Endometrium (tissue), 2 donors: ENCODE measurements around the gene TOM1.

Experiments
- FAIRE-seq: peaks from 2 replicates; lab custom pipeline; 2012; peaks lifted over from hg19 to GRCh38; lab: Jason Lieb, UNC
- donor health status: control.
- donor health status: control.

The TOM1 gene

DNA sequence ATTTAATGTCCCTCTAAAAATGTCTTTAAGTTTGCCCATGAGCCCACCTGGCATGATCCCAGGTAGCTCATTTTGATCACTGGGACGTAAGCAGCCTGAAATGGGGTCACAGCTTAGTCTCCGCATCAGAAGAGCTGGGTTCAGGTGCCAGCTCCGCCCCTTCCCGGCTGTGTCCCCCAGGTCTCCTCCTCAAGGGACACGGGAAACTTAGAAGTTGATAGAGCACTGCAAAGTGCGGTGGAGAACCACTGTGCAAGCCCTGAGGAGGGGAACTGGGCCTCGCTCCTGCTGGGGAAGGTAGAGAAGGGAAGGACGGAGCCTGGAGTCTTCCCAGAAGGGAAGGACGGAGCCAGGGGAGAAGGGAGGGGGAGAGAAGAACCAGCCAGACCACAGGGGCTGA, 7.7 kb downstream of the TOM1 start:
- FAIRE-seq: no peak

DNA sequence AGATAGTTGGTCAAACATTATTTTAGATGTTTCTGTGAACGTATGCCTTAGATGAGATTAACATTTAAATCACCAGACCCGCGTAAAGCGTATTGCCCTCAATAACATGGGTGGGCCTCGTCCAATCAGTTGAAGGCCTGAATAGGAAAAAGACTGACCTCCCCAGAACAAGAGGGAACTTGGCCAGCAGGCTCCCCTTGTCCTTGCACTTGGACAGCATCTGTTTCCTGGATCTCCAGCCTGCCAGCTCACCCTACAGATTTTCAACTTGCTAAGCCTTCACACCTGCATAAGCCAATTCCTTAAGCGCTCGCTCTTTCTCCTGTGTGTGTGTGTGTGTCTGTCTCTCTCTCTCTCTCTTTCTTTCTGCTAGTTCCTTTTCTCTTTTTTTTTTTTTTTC, 8.2 kb downstream of the TOM1 start:
- FAIRE-seq: no peak

DNA sequence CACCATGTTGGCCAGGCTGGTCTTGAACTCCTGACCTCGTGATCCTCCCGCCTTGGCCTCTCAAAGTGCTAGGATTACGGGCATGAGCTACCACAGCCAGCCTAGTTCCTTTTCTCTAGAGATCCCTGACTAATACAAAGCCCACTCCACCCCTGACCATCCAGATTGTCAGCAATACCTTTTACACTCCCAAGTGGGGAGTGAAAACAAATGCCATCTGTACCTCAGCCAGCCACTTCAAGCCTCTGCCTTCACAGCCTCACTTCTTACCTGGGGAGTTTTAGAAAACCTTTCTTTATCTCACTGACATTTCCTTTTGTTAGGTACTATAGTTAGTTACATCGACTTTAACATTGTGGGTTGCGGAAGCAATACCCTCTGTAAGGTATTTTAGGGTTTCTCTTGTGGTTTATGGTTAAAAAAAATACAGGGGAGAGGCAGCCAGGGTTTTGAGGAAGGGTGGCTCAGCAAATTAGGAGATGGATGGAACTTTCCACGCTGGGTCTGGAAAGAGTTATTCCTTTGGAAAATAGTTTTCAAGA, 8.9 kb downstream of the TOM1 start:
- FAIRE-seq: no peak

DNA sequence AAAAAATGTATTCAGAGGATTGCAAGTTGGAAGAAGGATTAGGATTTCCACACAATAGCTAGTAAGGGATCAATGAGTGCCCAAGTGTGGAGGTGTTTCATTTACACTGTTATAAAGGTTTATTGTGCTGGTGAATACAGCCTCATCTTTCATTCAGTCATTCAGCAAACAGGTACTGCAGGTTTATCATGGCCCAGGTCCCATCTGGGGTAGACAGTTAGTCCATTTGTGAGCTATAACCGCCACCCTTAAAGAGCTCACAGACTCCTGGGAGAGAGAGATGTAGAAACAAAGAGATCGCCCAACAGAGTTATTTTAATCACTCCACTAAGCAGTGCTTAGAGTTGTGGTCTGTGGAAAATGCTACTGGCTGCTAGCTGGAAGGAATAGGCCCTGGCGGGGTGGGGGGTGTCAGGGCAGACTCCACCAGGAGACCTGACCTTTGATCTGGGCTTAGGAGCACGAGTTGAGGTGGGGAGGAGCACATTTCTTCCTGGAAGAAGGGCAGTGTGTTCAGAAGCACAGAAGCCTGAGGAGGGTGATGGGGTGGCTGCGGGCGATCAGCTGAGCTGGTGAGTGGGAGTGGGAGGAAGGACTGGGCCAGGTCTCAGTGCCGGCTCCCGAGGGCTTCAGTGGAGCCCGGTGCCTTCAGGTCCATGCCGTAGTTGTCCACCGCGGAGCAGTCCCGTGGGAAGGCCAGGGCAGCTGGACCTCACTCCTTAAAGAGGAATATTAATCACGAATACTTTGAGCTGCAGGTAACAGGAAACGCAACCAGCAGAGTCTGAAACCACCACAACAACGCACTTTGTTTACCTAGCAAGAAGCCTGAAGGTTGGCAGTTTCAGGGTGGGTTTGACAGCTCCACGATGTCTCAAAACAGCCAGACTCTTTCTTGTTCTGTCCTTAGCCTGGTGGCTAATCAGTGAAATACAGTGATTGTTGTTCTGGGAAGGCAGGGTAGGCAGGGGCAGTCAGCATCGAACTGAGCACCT, 11.2 kb downstream of the TOM1 start:
- FAIRE-seq: no peak

DNA sequence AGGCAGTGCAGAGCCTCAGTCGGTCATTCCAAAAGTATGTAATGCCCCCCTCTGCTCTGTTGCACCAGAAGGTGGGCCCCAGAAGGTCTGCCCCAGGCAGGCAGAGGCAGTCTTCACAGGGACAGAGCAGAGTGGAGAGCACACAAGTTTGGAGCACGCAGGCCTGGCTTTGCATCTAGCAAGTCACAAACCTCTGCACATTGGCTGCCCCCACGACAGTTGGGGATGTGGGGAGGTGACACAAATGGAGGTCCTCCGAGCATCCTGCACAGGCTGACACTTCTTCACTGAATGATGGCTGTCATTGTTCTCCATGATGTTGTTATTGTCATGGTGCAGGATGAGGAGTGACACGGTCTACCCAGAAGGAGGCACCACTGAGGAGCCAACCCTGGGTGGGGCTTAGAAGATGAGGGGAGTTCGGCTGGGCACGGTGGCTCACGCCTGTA, 11.9 kb downstream of the TOM1 start:
- FAIRE-seq: no peak

DNA sequence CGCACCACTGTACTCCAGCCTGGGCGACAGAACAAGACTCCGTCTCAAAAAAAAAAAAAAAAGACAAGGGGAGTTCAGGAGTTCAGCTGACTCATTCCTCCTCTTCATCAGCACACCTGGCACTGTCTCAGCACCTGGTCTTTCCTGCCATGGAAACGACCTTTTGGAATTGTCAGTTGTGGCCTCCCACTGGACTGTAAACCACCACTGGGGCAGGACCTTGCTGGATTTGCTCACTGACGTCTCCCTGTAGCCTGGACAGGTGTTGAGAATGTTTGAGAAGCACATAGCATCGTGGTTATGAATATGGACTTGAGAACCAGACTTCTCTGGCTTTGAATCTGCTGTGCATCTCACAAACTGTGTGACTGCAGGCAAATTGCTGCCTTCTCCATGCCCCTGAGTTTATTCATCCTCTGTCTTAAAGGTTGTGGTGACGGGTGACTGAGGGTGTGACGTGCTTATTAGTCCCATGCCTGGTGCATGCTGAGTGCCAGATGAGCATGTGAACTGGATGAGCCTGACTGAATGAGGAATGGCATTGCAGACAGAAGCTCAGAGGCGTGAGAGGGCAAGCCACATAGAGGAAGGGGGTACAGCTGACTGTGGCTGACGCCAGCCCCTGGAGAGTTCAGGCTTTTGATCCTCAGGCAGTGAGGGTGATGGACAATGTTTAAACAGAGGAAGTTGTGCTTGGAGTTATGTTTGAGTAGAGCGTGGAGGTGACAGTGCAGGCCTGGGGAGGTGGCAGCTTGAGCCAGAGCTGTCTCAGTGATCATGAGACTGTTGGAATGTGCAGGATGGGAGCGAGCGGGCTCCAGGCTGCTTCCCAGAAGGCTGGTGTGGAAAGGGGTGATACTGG, 12.7 kb downstream of the TOM1 start:
- FAIRE-seq: no peak

DNA sequence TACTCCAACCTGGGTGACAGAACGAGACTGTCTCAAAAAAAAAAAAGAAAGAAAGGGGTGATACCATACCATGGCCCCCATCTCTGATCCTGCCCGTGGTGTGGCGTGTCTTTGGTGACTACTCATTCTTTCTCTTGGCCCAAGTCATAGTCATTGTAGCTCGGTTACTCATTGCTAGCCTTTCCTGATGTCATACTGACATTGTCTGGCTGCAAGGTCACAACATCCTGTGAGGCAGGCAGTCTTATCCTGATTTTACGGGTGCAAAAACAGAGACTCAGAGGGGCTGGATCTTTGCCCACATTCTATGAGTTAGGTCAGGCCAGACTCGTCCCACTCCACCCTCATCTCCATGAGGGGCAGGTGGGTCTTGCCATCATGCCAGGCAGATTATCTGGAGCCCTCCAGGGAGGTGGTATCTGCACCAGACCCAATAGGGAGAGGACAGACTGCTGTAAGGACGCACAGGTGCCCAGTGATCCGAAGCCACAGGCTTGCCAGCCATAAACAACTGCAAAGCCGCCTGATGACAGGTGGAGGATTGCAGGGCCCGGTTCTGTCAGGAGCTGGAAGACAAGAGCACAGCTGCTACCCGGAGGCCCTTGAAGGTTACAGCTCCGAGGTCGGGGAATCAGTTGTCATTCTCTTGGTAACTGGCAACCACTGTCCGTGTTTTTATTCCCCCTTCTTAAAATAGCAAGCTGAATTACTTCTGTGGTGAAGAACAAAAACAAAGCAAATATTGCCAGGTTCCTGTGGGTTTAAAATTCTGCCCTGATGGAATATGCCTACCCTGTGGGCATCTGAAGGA, 13.8 kb downstream of the TOM1 start:
- FAIRE-seq: no peak

DNA sequence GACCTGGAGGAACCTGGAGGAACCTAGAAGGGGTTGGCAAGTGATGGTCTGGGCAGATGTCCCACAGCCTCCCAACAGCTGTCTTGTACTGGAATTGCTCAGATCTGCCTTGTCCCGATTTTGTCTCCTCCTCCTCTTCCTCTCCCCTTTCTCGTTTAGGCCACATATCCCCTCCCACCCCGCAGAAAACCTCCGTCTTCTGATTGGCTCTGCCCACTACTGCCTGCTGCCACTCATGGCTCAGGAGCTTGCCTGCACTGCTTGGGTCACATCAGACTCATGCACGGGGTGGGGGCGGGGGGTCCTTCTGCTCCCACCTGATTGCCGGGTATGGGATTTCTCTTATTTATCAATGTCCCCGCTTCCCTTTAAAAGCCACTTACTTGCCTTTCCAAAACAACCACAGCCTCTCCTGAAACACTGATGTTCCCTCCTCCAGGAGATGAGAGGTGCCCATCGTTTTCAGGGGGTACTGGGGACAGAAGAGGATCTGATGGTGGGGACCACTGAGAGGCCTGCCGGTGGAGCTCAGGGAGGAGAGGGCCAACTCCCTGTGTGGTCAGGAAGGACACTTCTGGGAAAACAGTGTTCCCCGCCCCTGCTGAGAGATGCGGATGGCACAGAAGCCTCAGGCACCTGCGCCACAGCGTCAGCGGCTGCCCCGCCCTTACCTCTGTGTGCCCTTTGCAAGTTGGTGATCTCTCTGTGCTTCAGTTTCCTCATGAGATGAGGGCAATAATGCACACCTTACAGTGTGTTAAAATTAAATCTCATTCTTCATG, 14.7 kb downstream of the TOM1 start:
- no peak for FAIRE-seq

DNA sequence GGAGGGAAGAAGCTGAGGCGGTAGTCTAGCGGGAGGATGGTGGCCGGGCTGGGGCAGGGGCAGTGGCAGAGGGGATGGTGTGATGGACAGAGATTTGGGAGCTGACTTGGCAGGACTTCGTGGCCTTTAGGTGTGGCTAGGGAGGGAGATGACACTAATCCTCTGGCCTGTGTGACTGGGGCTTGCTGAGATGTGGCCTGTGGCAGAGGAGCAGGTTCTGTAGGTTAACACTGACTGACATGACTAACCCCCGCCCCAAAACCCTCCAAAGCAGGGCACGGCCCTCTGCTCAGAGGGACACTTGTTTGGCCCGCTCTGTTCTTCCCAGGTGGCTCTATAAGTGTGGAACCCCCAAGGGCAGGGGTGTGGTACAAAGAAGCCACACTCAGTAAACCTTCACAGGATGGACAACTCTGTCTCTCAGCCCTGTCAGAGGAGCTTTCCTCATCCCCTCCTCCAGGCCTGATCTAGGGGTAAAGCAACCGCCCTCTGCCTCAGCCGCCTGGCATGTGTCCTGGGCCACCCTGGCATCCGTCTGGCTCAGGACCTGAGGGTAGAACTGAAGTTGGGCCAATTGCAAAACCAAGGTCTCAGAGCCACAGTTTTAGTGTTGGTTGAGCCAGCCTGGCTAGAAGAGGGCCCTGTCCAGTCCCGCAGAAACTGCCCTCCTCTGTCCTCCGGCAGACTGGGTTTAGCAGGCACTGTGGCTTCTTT, 15.6 kb downstream of the TOM1 start:
- no peak for FAIRE-seq

DNA sequence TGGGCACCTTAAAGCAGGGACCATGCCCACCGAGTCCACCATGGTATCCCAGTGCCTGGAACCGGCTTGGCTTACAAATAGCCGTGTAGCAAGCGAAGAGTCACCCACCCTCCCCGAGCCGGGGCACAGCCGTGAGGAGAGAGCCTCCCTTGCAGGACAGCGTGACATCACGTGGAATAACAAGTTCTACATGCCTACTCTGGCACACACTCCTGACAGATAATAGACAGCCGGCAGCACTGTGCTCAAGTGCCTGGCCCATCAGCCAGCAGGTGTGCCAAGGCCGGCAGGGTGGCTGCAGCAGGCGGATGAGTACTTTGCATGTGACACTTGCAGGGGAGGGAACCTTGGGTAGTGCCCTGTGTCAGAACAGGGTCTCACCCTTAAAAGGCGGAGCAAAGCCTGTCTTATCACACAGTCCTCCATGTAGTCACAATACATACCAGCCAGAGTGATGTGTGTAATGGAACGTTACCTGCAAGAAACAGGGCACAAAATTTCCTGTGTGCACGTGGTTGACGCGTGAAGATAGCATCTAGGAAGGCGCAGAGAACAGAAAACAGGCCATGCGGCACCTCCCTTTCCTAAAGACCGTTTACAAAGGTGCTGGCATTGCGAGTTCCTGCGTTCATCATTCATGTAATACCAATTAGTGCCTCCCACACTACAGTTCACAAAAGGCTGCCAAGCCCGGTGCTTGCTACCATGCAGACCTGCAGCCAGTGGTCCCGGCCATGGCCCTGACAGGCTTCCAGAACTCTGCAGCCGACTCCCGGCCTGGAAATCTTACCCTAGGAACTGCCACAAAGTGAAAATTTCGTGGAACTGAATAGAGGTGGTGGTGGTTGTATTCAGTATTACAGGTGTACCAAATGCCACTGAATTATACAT, 16.4 kb downstream of the TOM1 start:
- FAIRE-seq: no peak

DNA sequence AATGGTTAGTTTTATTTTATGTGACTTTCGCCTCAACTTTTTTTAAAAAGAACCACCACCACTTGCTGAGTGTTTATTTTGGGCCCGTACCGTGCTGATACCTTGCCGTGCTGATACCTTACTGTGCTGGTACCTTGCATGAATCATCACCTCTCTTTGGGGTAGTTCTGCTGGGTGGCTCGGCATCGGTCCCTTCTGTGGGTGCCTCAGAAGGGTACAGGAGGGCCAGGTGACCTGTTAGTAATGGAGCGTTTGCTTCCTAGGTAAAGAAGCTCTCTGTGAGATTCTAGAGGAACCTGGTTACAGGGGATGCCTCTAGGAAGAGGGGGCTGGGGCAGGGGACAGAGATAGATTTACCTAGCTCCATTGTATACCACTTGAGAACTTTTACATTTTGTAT, 17.1 kb downstream of the TOM1 start:
- no peak for FAIRE-seq

DNA sequence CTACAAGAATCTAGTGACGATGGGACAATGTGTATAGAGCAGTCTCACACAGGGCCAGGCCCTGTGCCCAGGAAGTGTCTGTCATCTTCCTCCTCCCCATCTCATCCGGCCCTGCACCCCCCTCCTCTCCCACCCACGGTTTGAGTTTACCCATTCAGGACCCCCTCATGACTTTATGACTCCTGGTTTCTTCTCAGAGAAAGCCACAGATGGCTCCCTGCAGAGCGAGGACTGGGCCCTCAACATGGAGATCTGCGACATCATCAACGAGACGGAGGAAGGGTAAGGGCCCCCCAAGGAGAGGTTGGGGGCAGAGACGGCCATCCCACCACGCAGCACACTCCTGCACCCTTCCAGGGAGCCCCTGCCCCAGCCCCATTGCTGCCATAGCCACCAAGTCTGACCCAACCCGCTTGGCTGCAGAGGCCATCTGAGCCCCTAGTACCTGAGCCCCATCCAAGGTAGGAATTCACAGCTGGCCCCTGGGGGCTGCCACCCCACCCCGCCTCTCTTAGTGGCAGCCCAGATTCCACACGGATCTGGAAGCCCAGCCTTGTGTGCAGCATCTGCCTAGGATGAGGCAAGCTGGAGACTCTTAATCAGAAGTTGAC, 18.1 kb downstream of the TOM1 start:
- no peak for FAIRE-seq

DNA sequence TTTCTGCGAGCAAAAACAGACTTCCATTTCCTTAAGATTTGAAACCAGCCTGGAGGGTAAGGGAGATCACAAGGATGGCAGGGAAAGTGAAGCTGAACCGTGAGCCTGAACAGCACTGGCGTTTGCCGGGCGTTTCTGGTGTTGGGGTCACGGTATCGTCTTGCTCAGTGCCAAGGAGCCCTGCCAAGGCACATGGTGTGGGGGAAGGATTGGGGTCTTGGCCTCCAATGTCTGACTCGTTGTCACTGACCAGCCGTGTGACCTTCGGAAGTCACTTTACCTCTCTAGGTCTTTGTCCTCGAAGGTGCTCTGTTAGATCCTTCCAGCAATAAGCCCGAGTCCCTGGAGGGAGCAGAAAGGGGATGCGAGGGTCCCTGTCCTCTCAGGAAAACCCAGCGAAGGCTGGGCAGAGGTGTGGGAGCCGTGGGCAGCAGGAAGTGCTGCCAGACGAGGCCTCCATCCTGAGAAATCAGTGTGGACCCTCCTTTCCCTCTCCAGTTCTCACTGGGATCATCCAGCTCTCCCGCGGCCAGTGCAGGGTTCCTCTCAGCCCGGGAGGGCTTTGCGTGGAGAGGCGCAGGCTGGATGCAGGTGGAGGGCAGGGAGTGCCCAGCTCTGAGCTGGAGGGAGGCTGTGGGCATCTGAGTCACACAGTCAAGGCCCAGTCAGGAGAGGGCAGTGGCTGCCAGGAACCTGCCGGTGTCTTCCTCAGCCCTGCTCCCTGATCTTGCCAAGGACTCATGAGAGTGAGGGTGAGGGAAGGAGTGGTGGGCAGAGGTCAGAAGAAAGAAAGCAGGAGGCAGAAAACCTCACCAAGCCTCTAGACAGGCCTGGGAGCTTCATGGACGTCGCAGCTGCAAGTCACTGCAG, 18.9 kb downstream of the TOM1 start:
- no peak for FAIRE-seq

DNA sequence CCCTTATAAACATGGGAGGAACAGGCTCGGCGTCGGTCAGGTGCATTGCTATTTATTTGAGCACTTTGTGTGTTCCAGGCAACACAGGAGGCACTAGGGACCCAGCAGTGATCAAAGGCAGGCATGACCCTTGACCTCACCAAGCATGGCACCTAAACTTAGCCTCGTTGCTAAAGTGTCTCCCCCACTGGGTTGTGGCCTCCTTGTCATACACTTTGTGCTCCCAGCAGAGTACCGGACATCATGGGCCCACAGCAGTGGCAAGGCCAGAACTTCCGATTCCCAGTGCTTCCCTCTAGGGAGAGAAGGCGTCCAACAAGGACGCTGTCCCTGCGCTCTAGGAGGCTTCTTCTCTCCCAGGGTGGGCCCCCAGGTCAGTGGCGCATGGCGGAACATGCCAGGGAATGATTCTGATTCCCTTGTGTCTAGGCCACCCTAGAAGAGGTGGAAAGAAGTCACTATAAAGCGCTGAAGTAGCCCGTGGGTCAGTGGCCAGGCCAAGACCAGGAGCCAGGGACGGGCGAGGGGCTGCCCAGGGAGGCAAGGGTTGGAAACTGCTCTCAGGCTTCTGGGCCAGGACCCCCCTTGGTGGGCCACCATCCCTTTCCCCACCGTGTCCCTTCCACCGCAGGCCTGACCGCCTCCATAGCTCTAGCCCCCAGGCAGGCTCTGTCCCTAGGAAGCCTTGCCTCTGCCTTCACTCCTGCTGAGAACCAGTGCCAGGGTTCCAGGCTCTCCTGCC, 19.7 kb downstream of the TOM1 start:
- no peak for FAIRE-seq

DNA sequence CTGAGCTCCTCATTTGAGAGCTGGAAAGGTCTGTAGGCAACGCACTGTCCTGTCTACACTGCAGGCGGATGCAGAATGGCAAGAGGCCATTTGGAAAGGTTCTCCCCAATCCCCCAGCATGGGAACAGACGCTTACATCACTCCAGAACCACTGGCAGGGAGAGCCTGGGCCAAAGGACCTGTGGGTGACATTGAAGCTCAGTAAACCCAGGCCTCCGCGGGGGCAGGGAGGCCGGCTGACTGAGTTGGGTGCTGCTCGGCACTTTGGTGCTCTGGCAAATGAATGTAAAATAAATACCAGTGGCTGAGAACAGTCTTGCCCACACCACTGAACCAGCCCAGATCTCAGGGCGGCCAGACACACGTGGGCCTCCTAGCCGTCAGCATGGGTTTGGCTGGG, 22.4 kb downstream of the TOM1 start:
- no peak for FAIRE-seq

DNA sequence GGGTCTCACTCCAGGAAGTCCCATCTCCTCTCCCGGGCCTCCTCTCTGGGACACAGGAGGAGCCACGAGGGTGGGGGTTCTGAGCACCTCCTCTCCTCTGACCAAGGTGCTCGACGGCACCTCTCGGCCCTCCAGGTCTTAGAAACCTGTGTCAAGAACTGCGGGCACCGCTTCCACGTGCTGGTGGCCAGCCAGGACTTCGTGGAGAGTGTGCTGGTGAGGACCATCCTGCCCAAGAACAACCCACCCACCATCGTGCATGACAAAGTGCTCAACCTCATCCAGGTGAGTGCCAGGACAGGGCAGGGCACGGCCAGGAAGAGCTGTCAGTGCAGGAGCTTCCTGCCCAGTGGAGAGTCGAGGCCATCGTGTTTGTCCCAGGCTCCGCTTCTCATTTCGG, 23.2 kb downstream of the TOM1 start:
- no peak for FAIRE-seq

DNA sequence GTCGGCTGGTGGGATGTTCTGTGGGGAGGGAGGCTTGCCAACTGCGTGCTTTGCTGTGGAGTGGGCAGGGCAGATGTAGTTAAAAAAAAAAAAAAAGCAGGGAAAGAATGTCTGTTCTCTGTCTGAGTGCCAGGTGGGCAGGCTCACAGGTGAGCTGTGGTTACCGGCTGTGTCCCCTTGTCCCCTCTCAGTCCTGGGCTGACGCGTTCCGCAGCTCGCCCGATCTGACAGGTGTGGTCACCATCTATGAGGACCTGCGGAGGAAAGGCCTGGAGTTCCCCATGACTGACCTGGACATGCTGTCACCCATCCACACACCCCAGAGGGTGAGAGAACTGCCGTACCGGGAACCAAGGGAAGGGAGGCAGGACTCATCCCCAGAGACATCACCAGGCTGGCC, 23.6 kb downstream of the TOM1 start:
- no peak for FAIRE-seq
